Stimulated activated CD8-positive, alpha-beta memory T cell treated with anti-CD3 and anti-CD28 coated beads, Interleukin-2, amount 100 ng/mL, for 1 hour (primary cell): ENCODE data around the gene TYW5.
"Not testable (repeated sequence)": the region's sequence is repeated elsewhere in the genome, so short reads cannot be mapped to it uniquely, and the experiment has no call there.

ENCODE experiments used
- DNase-seq, 2 donors: peaks; one replicate each; pipeline ENCODE4 v3.0.0-alpha.2; 2020; ENCODE audit warnings: low read depth in 2 of 2

Gene TYW5

DNA sequence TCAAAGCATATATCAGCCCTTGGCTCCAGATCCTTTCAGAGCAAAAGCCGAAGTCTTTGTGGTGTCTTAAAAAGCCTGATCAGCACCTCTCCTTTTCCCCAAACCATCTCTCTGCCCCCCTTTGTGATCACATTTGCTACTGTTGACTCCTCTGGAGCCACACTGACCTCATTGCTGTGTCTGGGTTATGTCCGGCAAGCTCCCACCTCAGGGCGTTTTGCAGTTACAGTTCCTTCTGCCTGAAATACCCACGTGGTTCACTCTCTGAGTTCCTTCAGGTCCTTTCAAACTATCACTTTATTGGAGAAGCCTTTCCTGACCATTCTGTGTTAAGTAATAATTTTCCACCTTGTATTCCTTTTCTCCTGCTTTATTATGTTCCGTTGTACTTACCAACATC is 32.4 kb downstream of the TYW5 start:
- no peak for DNase-seq

DNA sequence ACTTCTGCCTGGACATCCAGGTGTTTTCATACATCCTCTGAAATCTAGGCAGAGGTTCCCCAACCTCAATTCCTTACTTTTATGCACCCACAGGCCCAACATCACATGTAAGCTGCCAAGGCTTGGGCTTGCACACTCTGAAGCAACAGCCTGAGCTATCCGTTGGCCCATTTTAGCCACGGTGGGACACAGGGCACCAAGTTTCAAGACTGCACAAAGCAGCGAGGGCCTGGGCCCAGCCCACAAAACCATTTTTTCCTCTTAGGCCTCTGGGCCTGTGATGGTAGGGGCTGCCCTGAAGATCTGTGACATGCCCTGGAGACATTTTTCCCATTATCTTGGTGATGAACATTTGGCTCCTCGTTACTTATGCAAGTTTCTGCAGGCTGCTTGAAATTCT is 38.3 kb downstream of the TYW5 start:
- DNase-seq, result no peak

DNA sequence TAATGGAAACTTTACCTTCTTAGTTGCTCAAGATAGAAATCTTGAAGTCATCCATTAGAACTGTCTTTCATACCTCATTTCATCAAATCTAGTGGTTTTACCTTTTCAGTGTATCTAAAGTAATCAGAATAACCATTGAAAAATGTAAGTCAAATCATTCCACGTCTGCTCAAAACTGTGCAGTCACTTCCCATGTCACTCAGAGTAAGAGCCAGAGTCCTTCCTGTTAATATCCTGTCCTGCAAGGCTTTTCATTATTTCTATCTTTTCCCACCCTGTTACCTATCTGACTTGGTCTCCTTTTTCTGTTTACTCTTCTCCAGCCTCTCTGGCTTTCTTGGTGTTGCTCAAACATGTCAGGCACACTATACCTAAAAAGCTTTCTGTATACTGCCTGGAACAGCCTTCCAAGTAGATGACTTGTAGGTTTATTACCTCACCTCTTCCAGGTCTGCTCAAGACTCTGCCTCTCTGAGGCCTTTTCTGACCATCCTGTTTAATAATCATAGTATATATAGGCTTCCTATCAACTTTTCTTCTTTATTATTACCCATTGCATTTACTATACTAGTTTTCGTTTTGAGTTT is 40.8 kb downstream of the TYW5 start:
- no peak for DNase-seq

DNA sequence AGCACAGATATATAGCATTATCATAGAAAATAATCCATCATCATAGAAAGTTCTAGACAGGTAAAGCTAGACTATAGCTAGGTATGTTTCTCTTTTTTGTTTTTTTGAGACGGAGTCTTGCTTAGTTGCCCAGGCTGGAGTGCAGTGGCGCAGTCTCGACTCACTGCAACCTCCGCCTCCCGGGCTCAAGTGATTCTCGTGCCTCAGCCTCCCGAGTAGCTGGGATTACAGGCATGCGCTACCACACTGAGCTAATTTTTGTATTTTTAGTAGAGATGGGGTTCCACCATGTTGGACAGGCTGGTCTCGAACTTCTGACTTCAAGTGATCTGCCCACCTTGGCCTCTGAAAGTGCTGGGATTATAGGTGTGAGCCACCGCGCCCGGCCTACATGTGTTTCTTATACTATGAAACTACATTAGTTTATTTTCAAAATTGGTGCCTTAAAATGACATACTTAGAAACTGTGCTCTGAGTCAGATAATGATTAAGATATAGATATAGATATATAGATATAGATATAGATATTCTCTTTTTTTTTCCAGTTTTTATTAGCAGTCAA is 42.7 kb downstream of the TYW5 start:
- DNase-seq, result not testable (repeated sequence)

DNA sequence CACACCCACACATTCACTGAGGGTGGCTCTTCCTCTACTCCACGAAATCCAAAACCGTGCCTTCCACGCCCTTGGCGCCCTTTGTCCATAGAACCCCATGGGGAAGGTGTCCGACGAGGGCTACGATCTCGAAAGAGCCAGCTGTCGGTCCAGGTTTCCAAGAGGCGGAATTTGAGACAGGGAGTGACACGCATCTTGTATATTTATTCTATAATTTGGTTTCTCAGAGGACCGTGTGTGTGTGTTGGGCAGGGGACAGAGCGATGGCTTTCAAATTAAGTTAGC is 43.5 kb downstream of the TYW5 start:
- DNase-seq, result no peak

DNA sequence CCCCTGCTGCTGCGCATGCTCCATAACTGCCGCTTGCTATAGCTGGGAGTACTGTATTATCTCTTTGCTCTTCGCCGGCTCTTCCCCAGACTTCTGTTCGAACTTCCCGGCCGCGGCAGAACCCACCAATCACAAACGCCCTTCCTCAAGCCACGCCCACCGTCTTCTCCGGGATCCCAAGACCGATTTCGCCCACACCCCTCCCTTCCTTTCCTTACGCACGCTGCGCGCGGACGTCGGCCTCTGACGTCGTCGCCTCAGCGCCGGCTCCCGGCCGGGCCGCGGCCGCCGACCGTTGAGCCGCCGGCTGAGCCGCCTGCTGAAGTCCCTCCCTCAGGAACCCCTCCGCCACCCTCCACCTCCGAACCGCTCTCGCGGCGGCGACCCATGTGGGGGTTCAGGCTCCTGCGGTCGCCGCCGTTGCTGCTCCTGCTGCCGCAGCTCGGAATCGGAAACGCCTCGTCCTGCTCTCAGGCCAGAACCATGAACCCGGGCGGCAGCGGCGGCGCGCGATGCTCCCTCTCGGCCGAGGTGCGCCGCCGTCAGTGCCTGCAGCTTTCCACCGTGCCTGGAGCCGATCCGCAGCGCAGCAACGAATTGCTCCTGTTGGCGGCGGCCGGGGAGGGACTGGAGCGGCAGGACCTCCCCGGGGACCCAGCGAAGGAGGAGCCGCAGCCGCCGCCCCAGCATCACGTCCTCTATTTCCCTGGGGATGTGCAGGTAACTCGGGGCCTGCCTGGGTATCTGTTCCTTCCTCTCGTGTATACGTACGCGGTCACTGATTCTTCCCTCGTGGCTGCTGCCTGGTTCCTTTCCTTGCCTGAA is 44.0 kb downstream of the TYW5 start, which contains the start of gene C2orf69:
C2orf69 (plus strand) TSS at position 242 of the 825 bp plus-strand sequence; CDS start at position 388, 146 bp downstream.
- peak; percentile 78 to 79 for DNase-seq

DNA sequence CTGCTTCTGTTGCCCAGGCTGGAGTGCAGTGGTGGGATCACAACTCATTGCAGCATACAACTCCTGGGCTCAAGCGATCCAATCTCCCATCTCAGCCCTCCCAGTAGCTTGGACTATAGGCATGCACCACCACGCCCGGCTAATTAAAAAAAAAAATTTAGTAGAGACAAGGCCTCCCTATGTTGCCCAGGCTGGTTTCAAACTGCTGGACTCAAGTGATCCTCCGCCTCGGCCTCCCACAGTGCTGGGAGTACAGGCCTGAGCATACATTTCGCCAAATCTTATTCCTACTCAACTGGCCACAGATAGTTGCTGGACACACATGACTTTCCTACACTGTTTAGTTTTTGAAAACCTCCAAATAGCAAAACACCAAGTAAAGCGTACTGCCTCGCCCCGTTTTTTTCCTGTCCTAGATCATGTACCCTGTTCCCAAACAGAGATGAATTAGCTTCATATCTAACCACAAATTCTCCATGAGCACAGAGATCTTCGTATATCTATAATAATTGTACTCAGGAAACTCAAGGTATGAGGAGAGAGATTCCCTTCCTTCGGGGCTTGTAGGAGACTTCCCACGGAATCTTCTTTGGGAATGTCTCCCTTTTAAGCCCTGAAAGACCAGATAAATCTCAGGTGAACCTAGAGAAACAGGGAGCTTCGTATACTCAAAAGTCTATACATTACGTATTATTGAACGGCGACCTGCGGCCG is 44.8 kb downstream of the TYW5 start:
- DNase-seq, result no peak

DNA sequence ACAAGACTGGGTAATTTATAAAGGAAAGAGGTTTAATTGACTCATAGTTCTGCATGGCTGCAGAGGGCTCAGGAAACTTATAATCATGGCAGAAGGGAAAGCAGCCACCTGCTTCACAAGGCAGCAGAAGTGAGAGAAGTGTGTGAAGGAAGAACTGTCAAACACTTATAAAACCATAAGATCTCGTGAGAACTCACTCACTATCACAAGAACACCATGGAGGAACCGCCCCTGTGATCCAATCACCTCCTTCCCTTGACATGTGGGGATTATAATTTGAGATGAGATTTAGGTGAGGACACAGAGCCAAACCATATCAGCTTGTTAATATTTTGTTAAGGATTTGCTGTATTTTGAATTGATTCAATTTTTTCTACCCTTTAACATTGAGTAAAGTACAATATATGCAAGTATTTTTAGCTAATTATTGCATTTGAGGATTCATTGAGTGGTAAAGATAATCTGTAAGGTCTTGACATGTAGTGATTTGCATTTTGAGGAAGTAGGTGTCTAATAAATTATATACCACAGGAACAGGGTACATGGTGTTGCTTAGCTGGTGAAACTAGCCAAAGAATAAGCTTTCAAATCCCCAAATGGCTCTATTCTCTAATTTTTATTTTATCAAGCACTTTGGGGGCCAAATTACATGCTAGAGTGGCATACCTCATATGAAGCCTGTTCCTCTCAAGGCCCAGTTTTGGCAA is 48.1 kb downstream of the TYW5 start:
- DNase-seq, result no peak

DNA sequence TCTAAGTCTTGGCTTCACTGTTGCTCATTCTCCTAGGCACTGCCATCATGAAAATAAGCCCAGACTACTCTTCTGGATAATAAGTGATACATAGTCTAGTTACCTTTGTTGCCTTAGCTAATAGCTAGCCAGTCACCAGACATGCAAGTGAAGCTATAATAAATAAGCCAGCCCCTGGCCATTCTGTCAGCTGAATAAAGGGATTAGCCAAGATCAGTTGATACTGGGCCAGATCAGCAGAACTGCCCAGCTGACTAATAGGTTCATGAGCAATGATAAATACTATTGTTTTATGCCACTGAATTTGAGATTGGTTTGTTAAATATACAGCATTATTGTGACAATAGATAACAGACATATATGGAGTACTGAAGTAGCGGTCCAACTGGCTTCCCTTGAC is 52.2 kb downstream of the TYW5 start:
- no peak for DNase-seq

DNA sequence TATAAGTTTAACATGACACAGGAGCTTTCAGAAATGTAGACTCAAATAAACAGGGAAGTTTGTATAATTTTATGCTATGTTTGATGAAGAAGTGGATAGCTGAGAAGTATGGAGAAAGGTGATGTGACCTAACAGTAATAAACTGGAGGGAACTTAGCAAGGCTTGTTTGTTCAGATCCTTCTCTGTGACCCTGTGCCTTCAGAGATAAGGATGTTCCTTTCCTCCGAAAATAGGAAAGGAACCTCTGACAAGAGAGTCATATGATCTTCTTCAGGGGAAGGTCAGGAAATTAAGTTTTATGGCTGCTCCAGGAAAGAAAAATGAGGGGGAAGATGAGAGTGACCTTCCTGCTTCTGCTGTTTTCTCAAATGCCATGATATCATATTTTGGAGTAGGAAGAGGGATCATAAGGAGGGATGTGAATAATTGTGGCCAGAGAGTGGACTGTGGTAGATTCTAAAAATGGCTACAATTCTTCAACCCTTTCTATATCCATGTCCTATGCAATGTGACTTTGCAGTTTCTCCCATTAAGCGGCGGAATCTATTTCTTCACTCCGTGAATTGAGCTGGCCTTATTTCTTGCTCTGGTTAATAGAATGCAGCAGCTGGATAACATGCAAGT is 52.7 kb downstream of the TYW5 start:
- DNase-seq, result no peak

DNA sequence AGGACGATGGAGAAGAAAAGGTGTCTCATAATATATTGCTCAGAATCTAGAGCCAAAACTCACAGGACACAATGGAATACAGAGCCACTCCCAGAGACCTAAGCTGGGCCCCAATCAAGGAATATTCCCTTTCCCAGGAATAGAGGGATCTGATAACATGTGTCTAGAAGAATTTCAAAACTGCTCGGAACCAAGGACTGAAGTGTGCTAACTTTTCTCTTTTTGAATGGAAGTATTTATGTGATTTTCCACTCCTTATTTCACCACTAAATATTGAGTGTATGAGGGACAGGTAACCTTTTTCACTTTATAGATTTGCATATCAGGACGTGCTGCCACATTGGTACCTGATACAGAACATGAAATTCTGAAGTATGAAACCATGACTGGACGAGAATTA is 53.3 kb downstream of the TYW5 start:
- no peak for DNase-seq

DNA sequence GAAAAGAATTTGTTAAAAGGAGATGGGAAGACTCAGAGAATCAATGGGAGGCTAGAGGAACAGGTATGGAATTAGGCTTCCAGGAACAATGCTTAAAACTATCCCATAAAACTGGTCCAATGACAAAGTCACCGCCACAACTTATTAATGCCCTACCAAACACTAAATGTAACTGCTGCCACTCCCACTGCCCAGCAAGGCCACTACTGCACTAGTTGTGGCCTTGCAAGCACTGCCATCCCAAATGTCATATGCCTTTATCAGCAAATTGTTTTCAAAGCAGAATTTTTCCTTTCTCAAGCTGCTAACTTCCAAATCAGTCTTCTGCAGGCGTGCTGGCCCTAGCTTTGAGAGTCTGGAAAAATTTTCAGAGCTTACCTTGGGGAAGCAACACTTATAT is 58.7 kb downstream of the TYW5 start:
- DNase-seq, result no peak

DNA sequence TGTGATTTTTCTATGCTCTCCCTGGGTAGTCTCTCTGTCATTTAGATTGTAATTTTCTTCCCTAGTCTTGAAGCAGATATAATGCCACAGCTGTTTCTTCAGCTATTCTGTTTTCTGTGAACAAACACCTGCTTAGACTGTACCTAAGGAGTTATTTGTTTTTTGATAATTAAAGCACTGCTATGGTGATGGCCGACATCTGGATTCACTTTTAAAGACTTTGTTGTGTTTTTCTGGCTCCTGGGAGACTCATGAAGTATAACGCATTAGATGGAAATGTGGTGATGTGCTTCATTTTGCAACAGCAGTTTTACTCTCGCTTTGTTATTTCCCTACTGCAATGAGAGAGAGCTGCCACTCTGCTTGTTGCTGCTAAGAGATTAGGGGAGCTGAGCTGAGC is 59.9 kb downstream of the TYW5 start:
- DNase-seq, result no peak

DNA sequence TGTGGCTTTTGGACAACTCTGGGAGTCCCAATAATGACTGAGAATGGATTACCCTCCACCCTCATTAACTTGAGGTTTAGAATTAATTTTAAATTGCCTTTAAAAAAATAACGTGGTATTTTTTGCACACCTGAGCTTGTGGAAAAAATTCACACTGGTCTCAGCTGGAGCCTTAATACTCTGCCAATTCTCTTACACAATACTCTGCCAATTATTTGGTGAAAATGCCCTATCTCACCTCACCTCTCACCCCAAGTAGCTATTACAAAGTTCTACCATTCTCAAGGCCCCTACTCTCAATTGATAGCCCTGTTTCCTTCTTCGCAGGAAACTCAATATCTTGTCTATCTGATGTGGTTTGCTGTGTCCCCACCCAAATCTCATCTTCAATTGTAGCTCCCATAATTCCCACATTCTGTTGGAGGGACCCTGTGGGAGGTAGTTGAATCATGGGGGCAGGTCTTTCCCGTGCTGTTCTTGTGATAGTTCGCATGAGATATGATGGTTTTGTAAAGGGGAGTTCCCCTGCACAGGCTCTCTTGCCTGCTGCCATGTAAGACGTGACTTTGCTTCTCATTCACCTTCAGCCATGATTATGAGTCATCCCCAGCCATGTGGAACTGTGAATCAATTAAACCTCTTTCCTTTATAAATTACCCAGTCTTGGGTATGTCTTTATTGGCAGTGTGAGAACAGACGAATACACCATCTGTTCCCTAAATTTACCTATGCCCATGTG is 71.6 kb downstream of the TYW5 start:
- no peak for DNase-seq

DNA sequence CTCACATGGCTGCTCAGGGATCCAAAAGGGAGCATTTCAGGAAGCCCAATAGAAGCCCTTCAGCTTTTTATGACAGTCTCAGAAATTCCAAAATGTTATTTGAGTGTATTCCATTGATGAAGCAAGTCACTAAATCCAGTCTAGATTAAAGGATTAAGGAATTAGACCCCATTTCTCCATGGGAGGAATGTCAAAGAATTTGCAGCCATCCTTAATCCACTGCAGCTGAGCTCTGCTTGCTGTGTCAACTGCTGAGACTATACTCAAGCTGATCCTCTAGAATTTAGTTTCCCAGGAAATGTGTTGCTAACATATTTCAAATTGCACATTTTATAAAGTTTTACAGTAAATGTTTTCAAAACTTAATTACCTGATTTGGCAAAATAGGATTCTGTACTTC is 72.6 kb downstream of the TYW5 start:
- no peak for DNase-seq
